Measurements from ENCODE around the gene LPP.

Gene LPP

DNA sequence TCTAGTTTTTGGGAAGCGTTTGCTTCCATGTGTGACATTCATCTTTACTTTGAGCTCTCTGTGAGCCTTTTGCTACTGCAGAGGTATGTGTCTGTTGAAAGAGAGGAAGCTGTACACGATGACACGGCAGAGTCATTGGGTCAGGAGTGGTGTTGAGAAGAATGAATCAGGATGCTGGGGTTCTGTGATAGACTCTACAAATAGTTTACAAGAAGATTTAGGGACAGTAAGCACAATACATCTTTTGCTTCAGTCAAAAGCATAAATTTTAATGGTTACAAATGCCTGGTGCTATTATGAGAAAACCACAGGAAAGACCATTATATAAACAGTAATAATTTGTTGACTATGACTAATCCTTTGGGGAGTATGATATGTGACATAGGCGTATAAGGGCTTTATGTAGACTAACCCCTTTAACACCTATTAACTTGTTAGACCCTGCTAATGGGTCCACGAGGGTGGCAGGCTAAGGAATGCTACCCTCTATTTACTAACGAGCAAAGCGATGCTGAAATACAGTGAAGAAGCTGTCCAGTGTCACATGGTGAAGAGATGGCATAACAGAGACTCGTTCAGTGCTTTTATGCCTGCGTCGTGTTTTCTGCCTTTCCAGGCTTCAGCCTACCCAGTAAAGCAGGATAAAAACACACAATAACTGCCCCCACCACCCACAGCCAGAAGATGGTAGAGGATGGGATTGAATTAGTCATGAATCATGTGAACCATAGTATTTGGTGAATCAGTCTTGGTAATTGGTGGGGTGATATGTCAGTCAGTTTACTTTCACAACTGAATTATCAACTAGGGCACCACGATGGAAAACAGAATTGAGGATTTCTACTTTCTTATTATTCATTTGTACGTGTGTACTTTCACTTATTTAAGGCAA is 118.8 kb downstream of the LPP start:
- no peak for DNase-seq (ENCODE audit: low read depth in 2 of 2)

DNA sequence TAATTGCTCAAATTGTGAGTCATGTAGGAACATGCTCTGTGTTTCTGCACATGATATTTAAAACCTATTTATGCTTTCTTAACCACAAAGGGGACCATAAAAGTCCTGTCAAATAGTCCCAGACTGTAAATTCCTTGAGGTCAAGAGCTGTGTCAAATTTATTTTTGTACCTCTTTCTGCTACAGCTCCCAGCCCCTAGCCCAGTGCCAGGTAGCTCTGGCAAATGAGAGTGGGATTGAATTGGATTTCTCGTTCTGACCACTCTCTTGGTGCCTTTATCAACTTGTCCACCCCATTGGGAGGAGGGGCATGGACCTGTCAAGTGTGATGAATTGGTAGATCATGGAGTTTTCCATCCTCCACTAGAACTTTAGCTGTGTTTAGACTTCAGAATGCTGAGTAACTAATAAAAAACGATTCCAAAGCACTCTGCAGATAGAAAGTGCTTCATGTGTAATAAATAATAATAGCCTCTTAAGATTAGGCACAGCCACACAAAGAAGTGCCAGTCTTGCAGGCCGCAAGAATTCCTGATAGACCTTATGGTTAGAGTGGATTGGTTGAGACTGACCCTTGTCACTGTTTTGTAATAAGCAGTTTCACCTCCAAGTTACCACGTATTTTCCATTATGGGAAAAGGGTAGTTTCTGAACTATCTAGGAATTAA is 120.4 kb downstream of the LPP start:
- DNase-seq (ENCODE audit: low read depth in 2 of 2), result no peak

DNA sequence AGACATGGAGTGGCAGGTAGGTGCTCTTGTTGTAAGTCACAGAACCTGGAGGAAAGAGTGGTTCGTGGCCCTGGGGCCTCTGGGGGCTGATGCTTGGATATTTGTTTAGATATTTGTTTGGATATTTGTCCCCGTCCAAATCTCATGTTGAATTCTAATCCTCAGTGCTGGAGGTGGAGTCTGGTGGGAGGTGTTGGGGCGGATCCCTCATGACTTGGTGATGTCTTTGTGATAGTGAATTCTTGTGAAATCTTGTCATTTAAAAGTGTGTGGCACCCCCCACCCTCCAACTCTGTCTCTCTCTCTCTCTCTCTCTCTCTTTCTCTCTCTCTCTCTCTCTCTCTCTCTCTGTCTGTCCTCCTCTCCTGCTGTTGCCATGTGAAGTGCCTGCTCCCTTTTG is 122.4 kb downstream of the LPP start:
- no peak for DNase-seq (ENCODE audit: low read depth in 2 of 2)

DNA sequence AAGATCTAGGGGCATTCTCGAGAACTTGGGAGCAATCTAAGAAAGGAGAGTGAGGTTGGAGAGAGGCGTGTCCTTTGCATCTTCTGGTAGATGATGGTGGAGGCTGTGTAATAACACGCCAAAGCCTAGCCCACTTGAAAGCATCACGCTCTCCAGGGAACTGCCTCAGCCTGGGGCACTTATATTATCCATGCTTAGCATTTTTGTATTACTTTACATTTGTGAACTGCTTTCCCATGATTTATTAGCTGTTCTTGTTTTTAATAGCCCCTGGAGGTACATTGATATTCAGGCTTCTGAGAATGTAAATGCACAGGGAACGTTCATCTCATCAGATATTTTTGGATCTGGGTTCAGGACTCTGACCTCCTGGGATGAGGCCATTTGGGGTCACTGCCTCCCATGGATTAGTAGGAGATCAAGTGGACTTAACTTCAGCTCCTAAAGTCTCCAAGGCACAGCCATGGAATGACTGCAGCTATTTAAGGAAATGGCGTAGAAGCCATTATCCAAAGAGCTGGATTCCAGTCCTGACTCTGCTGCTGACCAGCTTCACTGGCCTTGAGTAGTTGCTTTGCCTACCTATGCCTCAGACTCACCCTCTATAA is 124.9 kb downstream of the LPP start:
- DNase-seq (ENCODE audit: low read depth in 2 of 2), result no peak

DNA sequence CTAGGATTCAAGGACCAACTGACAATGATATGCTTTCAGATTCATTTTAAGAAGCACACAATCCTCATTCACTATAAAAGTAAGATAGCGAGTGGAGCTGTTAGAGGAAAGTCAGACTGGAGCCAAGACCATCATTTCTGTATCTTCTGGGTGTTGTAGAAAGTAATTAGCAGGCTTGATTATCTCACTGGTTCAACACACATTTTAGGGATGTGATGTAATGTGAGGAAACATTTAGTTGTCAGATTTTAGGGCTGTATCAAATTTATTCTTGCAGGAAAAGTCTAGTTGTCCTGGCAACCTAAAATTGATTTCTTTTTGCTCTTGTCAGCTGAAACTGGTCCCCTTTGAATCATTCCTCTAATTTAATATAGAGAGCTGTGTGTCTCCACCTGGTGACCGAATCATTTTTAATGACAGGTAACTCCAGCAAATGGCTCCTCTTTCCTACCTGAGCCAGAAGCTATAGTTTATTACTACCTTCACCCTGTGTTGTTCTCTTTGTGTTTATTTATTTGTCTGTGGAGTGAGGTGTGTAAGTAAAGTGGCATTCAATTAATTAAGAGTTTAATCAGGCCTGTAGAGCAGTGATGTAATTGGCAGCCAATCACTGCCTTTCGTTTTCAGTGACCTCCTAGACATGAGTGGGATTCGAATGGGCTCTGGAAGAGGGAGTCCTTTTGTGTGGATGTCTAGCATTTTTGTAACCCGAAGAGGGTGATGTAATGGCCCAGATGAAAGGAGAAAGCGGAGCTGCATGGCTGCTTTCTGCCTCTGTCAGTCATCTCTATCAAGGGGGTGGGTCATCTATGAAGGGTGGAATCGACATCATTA is 125.8 kb downstream of the LPP start:
- DNase-seq (ENCODE audit: low read depth in 2 of 2), result no peak

DNA sequence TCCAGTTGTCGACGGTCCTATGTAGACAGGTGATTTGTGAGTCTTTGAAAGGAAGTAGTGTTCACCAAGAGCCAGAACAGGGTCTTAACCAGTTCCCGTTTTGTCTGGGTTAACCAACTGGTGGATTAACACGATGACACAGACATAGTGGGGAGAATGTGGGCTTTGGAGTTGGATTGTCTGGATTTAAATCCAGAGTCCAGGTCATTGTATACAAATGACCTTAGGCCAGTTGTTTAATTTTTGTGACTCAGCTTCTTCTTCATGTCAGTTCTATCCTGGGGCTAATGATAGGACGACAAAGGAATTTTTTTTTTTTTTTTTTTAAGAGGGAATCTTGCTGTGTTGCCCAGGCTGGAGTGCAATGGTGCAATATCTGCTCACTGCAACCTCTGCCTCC is 126.7 kb downstream of the LPP start:
- DNase-seq (ENCODE audit: low read depth in 2 of 2), result no peak

DNA sequence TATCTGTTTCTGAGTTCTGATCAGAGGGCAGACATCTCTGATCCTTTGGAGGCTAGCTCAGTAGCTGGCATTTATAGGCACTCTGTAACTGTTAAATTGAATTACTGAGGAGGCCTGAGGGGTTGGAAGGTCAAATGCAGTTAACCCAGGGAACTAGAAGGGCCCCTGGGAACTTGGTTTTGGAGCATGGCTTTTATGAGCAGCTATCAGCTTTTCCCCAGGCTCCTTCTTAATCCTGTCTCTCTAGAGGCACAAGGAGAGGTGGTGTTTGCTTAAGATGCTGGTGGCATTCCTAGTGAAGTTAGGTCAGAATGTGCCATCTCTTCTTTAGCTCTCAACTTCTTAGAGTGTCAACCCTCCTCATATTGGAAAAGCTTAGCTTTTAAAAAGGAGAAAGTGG is 128.9 kb downstream of the LPP start:
- no peak for DNase-seq (ENCODE audit: low read depth in 2 of 2)

DNA sequence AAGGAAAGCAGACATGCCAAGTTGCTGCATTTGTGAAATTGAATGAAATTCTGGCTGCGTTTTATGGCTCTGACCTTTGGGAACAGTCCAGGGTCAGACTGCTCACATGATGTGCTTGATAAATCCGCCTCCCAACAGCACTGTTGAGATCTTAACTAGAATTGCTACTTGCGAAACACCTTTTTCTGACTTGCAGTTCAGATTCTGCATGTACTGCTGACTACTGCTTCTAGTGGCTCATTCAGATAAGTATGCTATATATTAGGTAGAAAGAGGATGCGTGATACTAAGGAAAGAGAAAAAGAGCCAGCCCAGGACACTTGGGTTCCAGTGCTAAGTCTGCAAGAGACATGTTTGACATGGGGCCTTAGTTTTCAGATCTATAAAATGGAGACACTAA is 129.4 kb downstream of the LPP start:
- no peak for DNase-seq (ENCODE audit: low read depth in 2 of 2)

DNA sequence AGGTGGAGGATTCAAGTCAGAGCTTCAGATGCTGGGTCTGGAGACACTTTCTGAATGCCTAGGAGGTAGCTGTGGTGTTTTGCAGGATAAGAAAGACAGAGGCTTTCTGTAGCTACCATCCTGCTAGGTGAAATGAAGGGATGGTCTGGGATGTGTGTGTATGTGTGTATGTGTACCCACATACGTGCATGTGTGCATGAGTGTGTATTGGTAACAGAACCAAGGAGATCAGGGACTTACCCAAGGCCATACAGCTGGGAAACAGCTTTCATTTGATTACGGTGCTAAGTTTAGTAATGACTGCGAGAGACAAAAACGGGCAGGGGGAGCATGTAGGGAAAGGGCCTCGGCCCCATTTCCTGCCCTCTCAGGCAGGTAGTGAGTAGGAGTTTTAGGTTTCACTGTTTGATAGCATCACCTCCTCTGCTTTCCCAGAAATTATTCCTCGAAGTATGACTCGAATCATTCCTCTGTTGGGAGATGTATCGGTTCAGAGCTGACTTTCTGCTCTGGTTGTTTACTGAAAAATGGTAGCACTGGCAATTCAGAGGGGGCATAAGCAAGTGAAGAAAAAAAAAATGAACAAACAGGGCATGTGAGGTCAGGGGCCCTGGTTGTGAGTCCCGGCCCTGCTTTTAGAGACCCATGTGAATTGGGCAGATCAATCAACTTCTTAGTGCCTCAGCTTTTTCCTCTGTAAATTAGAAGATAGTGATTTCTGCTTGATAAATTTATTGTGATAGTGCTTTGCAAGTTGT is 130.7 kb downstream of the LPP start:
- DNase-seq (ENCODE audit: low read depth in 2 of 2), result peak; percentile 37 to 44

DNA sequence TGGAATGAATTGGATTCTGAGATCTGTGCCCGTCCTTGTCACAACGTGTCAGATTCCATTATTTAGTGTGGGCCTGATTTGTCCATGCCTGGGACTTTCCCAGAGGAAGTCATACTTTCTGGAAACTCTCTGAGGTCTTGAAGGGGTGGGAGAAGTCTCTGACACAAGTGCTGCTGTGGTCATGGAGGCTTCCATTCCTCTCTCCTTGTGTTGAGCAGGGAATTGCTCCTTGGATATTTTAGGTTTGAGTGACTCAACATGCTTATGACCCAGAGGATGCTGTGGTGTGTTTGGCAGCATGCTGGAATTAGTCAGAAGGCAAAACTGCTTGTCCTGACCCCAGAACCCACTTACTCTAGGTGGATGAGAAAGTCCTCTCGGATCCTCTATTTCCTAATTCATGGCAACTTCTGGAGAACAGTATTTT is 132.1 kb downstream of the LPP start:
- no peak for DNase-seq (ENCODE audit: low read depth in 2 of 2)

DNA sequence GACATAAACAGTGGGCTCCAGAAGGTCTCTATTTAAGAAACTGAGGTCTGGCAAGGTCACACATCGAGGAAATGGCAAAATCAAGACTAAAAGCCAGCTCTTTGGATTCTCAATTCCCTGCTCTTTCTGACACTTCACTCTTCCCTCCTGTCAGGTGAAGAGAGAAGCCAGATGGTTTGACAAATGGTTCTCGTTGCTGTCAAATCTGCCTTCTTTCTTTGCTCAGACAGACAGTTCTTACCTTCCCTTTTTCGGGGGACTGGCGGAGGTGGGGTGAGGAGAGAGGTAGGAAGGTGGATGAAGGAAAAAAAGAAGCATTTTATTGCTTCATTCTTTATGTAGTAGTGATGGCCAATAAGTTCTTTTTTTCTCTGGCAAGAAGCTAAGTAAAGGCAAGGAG is 133.4 kb downstream of the LPP start:
- no peak for DNase-seq (ENCODE audit: low read depth in 2 of 2)

DNA sequence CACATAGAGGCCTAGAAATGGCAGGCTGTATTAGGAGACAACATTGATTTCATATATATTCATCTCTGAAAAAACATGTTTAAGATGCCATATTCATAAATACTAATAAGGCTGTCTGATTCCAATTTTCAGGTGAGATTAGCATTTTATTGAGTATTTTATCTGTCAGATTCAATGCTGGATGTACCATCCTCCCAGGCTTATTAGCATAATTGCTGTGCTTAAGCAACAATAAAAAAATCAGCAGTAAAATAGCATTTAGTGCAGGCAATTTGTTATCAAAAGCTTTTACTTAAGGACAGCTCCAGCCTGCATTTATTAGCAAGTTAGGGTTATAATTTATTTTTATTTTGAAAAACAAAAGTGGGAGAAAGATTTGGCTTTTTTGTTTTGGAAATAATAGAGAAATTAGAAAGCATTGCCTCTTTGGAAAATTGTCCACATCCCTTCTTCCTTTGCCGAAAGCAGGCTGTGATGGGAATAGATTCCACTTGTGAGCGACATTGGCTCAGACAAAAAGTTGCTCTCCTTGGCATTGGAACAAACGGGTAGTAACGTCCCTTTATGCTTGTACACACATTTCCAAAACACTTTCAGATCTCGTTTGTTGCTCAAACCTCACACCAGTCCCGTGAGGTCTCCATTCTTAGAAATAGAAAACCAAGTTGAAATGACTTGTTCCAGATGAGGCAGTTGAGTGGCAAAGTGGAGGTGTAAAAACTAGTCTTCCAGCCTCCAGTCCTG is 134.0 kb downstream of the LPP start:
- DNase-seq (ENCODE audit: low read depth in 2 of 2), result no peak

DNA sequence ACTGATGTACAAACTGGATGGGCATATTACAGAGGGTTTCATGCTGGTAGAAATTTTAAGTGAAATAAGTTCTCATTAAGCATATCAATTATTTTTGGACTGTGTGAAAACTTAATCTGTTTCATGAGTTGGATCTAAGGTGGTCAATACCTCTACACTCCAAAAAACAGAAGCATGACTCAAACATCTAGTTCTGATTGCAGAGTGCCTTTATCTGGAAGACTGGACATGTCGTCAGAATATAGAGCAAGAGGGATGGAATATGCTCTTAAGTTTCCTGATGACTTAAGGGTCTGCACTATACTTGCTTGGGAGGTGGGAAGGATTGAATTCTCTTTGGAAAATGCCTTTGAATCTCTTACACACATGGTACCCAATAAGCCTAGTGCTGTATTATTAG is 138.3 kb downstream of the LPP start:
- no peak for DNase-seq (ENCODE audit: low read depth in 2 of 2)

DNA sequence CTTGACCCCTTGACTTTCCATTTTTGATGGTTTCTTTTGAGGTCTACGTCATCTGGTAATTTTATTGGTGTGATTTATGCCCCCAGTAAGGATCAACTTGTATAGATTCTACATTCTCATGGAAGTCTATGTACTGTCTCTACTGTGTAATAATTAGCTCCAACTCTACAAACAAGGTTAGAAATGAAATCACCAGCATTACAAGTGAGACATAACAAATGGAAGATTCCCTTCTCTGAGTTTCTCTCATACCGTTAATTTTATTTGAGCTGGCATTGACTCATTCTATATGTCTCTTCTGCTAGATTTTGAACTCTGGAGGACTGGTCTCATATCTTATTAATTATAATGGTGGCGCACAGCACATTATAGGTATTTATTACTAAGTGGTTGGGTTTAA is 138.9 kb downstream of the LPP start:
- DNase-seq (ENCODE audit: low read depth in 2 of 2), result no peak

DNA sequence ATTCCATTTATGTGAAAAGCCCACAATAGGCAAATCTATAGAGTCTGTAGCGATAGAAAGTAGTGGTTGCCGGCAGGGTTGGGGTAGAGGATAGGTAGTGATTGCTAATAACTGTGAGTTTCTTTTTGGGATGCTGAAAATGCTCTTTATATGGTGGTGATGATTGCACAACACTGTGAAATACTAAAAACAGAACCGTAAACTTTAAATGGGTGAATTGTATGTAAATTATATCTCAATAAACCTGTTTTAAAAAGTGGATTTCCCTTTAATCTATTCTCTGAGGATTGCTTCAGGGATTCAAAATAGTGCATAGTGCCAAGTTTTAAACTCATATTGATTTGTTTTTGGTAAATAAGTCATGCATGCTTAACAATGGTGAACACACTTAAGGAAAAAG is 140.2 kb downstream of the LPP start:
- no peak for DNase-seq (ENCODE audit: low read depth in 2 of 2)

DNA sequence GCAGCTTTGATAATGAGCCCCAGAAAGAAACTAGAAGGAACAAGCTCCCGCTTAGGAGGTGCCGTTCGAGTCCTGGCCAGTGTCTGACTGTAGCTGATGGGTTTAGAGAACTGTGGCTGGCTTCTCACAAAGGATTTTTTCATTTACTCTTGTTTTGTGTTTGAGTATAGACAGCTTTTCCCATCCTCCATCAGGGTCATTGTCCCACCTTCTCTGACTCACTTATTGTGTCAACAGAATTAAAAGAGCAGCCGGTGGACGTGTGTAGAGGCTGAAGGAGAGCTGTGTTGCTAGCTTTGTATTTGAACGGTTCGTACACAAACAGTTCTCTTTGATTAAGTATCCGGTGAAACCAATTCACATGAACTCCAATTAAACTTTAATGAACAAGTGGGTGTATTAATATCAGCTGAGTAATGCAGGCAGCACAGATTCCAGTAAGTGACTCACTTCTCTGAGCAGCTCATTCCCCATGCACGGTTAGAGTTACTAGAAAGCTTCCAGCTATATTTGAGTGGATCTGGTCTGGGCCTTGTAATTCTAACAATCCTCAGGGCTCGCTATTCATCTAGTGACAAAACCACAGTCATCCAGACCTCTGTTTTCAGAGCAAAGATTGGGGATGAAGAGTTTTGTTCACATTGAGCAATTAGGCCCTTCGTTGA is 141.0 kb downstream of the LPP start:
- no peak for DNase-seq (ENCODE audit: low read depth in 2 of 2)

DNA sequence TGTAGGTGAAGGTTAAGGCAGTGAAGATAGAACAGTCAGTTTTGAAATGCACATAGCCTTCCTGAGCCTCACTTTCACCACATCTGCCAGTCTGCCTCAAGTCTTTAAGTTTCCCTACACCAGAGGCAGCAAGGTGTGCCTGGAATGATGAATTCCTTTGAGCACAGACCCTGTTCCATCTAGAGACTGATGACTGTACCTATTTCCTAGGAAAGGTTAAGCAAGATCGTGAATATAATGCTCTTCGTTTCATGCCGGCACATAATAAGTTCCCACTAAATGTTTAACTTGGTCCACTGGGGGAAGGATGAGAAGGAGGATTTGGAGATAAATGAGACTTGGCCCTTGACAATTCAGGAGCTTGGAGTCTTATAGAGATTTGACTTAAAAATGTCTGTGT is 141.9 kb downstream of the LPP start:
- no peak for DNase-seq (ENCODE audit: low read depth in 2 of 2)

DNA sequence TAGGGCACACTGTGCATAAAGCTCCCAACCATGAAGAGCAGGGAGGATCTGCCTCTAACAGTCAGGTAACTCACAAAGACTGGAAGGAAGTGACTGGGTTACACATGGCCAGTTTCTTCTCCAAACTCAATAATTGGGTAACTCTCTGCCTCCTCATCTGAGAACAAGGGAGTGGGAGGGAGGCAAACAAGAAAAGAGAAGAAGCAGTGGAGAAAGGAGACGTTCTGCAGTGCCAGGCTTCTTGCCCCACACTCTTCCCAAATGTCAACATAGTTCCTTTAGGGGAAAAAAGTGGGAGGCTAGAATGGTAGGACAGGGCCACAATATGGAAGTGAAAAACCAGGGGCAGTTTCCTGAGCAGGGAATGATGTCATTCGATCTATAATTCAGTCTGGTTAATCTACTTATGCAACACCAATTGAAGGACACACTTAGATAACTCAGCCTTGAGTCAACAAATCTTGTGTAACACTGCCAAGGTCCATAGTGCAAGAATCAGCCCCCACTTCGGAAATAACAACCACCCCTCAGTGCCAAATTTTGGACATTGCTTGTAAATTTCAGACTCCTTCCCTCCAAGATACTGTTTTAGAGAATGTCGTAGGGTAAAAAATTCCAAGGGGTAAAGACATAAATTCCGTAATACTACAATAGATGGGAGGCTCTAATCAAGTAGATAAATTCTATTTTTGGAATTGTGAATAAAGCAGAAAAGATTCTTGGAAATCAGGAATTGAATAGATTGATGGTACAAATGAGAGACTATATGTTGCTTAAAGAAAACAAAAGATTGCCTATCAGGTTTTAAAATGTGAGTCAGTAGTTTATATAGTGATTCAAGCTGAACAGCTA is 143.0 kb downstream of the LPP start:
- DNase-seq (ENCODE audit: low read depth in 2 of 2), result no peak

DNA sequence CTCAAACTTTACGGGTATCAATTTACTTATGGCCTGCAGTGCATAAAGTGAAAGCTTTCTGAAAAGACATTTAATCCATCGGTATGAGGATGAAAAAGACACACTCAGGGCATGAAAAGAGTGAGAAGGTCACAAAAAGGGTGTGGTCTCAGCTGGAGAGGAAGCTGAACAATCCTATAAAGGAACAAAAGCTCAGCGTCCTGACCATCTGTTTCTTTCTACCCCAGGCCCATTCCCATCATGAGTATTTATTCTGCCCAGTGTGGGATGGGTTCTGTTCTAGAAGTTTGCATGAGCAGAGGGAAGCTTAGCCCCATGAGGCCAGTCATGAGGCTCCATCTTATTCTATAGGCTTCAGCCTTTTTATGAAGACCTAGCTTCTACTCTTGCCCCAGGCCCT is 144.6 kb downstream of the LPP start:
- DNase-seq (ENCODE audit: low read depth in 2 of 2), result no peak
